Neural cell (in vitro differentiated cells): ENCODE results near the gene ARL2BP. TPM values are rescaled to one million over a fixed set of nuclear protein-coding genes. Genes with fewer than 3 reads are reported as not detected.

Source experiments
- H2AFZ ChIP-seq: fragments of 200-600, 300-800 bp; sonication (generic), shearing (Covaris generic); 2 replicates; pipeline ENCODE4 v1.6.0; 2014; ENCODE audit warnings: low read depth, mild to moderate bottlenecking, antibody characterized with exemption, low read length, moderate library complexity
- H3F3A ChIP-seq: fragments of 200-600 bp; shearing (Covaris generic); 2 replicates; pipeline ENCODE4 v1.6.1; 2016; ENCODE audit warnings: mild to moderate bottlenecking, moderate library complexity, mixed read lengths, antibody characterized with exemption, low read length; ENCODE audit not compliant: insufficient read depth, poor library complexity, severe bottlenecking
- H3K27ac ChIP-seq: fragments of 200-600, 300-800 bp; sonication (generic), shearing (Covaris generic); 2 replicates; pipeline ENCODE4 v1.5.1; 2014; ENCODE audit warnings: mild to moderate bottlenecking, low read length, moderate library complexity
- H3K27me3 ChIP-seq: fragments of 300-800, 200-600 bp; sonication (generic), shearing (Covaris generic); 2 replicates; pipeline ENCODE4 v1.6.0; 2014; ENCODE audit warnings: mild to moderate bottlenecking, low read depth, low read length, moderate library complexity; ENCODE audit not compliant: insufficient read depth
- H3K36me3 ChIP-seq: fragments of 300-800, 200-600 bp; sonication (generic), shearing (Covaris generic); 2 replicates; pipeline ENCODE4 v1.5.1; 2014; ENCODE audit warnings: mild to moderate bottlenecking, antibody characterized with exemption, low read length, moderate library complexity; ENCODE audit not compliant: insufficient read depth
- H3K4me2 ChIP-seq: fragments of 300-800, 200-600 bp; sonication (generic), shearing (Covaris generic); 2 replicates; pipeline ENCODE4 v1.6.0; 2014; ENCODE audit warnings: mild to moderate bottlenecking, low read length
- H3K4me3 ChIP-seq: fragments of 300-800, 200-600 bp; sonication (generic), shearing (Covaris generic); 2 replicates; pipeline ENCODE4 v1.5.1; 2014; ENCODE audit warnings: mild to moderate bottlenecking, low read length, moderate library complexity
- H3K79me2 ChIP-seq: fragments of 200-600 bp; shearing (Covaris generic); replicated peaks from 2 replicates; pipeline ENCODE4 v1.6.0; 2014; ENCODE audit warnings: mild to moderate bottlenecking, low read length, moderate library complexity; ENCODE audit not compliant: insufficient read depth
- H3K9ac ChIP-seq: fragments of 300-800, 200-600 bp; sonication (generic), shearing (Covaris generic); 2 replicates; pipeline ENCODE4 v1.6.1; 2016; ENCODE audit warnings: mild to moderate bottlenecking, low read length, mixed read lengths
- H3K9me2 ChIP-seq: fragments of 200-600 bp; shearing (Covaris generic); 2 replicates; pipeline ENCODE4 v1.6.1; 2016; ENCODE audit warnings: mild to moderate bottlenecking, low read length, mixed read lengths; ENCODE audit not compliant: insufficient read depth
- H3K9me3 ChIP-seq: fragments of 200-600, 300-800 bp; sonication (generic), shearing (Covaris generic); 2 replicates; pipeline ENCODE4 v1.6.1; 2016; ENCODE audit warnings: mild to moderate bottlenecking, mixed run types, low read length, moderate library complexity, mixed read lengths
- H4K20me1 ChIP-seq: fragments of 200-600 bp; shearing (Covaris generic); 2 replicates; pipeline ENCODE4 v1.6.1; 2016; ENCODE audit warnings: mild to moderate bottlenecking, mixed run types; ENCODE audit not compliant: insufficient read depth
- EP300 ChIP-seq: fragments of 450-650 bp; conservative IDR thresholded peaks from 2 replicates; pipeline ENCODE4 v1.6.1; 2014; ENCODE audit warnings: antibody characterized with exemption, mild to moderate bottlenecking, moderate library complexity; ENCODE audit not compliant: poor library complexity, severe bottlenecking
- EZH2 ChIP-seq: fragments of 200-600, 300-800 bp; shearing (Covaris generic), sonication (generic); IDR thresholded peaks from 2 replicates; pipeline ENCODE4 v1.6.1; 2014; ENCODE audit warnings: antibody characterized with exemption, low read length, borderline replicate concordance, mild to moderate bottlenecking; ENCODE audit not compliant: insufficient read depth, poor library complexity, severe bottlenecking
- MXI1 ChIP-seq: fragments of 450-650 bp; conservative IDR thresholded peaks from 2 replicates; pipeline ENCODE4 v1.6.1; 2014; ENCODE audit warnings: antibody characterized with exemption, mild to moderate bottlenecking; ENCODE audit not compliant: poor library complexity, severe bottlenecking
- POLR2AphosphoS5 ChIP-seq: IDR thresholded peaks from 2 replicates; pipeline ENCODE4 v1.6.1; 2012
- RAD21 ChIP-seq: fragments of 450-650 bp; conservative IDR thresholded peaks from 2 replicates; pipeline ENCODE4 v1.6.1; 2014; ENCODE audit warnings: antibody characterized with exemption, mild to moderate bottlenecking, moderate library complexity
- REST ChIP-seq: IDR thresholded peaks from 2 replicates; pipeline ENCODE4 v1.6.1; 2012; ENCODE audit warnings: borderline replicate concordance
- SMC3 ChIP-seq: fragments of 450-650 bp; conservative IDR thresholded peaks from 2 replicates; pipeline ENCODE4 v1.6.1; 2014; ENCODE audit warnings: antibody characterized with exemption, mild to moderate bottlenecking, moderate library complexity; ENCODE audit not compliant: poor library complexity
- TAF1 ChIP-seq: IDR thresholded peaks from 2 replicates; pipeline ENCODE4 v1.6.1; 2012; ENCODE audit warnings: low read depth
- polyA plus RNA-seq: library from polyadenylated mRNA; depleted of rRNA; stranded (reverse); fragments of >200 nt; gene quantifications from 2 replicates; pipeline ENCODE4 v1.2.3, GENCODE V29; 2014
- TF ChIP-seq, protein P1 (sequence below): fragments of 450-650 bp; IDR thresholded peaks from 2 replicates; pipeline ENCODE4 v1.5.1; 2014; ENCODE audit warnings: antibody characterized with exemption, mild to moderate bottlenecking, moderate library complexity; ENCODE audit not compliant: poor library complexity, severe bottlenecking

Gene ARL2BP
- polyA plus RNA-seq, 1 donor from 2014 or later: 153 TPM

- H3K27ac ChIP-seq: no peak overlapping the region
- H2AFZ ChIP-seq: no peak overlapping the region
- H4K20me1 ChIP-seq: no peaks in the 10 kb centered on the region
- no peak overlapping the region for H3K4me3 ChIP-seq
- H3K27me3 ChIP-seq: no peaks in the 10 kb centered on the region
- no peaks in the 10 kb centered on the region for H3K79me2 ChIP-seq
- H3F3A ChIP-seq: no peaks in the 10 kb centered on the region
- H3K4me2 ChIP-seq: no peak overlapping the region
- H3K36me3 ChIP-seq: peaks cover 19% of the 10 kb centered on the region
- no peak overlapping the region for H3K9ac ChIP-seq
- TF ChIP-seq EZH2: no peak
- no peak for TF ChIP-seq SMC3
- TF ChIP-seq, protein P1, sequence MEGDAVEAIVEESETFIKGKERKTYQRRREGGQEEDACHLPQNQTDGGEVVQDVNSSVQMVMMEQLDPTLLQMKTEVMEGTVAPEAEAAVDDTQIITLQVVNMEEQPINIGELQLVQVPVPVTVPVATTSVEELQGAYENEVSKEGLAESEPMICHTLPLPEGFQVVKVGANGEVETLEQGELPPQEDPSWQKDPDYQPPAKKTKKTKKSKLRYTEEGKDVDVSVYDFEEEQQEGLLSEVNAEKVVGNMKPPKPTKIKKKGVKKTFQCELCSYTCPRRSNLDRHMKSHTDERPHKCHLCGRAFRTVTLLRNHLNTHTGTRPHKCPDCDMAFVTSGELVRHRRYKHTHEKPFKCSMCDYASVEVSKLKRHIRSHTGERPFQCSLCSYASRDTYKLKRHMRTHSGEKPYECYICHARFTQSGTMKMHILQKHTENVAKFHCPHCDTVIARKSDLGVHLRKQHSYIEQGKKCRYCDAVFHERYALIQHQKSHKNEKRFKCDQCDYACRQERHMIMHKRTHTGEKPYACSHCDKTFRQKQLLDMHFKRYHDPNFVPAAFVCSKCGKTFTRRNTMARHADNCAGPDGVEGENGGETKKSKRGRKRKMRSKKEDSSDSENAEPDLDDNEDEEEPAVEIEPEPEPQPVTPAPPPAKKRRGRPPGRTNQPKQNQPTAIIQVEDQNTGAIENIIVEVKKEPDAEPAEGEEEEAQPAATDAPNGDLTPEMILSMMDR: no peak
- TF ChIP-seq MXI1: no peak
- TF ChIP-seq POLR2AphosphoS5: no peak
- TF ChIP-seq RAD21: no peak
- TF ChIP-seq EP300: no peak
- no peak for TF ChIP-seq TAF1
- no peak for TF ChIP-seq REST
- no peaks in the 10 kb centered on the region for H3K9me3 ChIP-seq
- H3K9me2 ChIP-seq: no peaks in the 10 kb centered on the region
Measured at GRCh38 chr16:57239107-57239506, 6.0 kb upstream of the ARL2BP start.

DNA sequence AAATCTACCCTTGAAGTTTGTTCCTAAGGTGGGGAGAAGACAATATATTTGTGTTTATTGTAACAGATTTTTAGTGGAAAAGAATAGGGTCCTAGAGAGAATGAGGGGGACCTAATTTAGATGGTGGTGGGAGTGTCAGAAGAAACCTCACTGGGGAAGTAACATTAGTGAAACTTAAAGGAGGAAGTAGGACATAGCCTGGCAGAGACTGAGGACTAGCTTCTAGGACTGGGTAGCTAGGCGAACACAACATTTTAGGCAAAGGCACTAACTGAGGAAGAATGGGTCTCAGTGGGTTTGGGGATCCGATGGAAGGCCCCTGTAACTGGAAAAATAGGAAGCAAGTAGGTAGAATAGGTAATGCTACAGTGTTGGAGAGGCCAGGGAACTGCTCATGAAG lies 4.2 kb upstream of the ARL2BP start:
- Histone ChIP-seq H3K4me2 (no peak overlapping the region), H3K27me3 (no peaks in the 10 kb centered on the region), H3K9me2 (no peaks in the 10 kb centered on the region), H3F3A (peaks cover 5% of the 10 kb centered on the region), H3K79me2 (peaks cover 4% of the 10 kb centered on the region), H3K9me3 (no peaks in the 10 kb centered on the region), H3K4me3 (no peak overlapping the region), H3K36me3 (peaks cover 6% of the 10 kb centered on the region), H3K9ac (no peak overlapping the region), H3K27ac (no peak overlapping the region), H2AFZ (no peak overlapping the region), H4K20me1 (no peaks in the 10 kb centered on the region)
- TF ChIP-seq MXI1 (no peak), POLR2AphosphoS5 (no peak), REST (no peak), EZH2 (no peak)
- TF ChIP-seq, protein P1: no peak
